Measurements from ENCODE around the gene CHD9NB. TPM values are rescaled to one million over a fixed set of nuclear protein-coding genes. Genes with fewer than 3 reads are reported as not detected.
A peak's percentile ranks its signal among the peaks of the same experiment; 100 is the strongest.
"Not testable (repeated sequence)": the region's sequence is repeated elsewhere in the genome, so short reads cannot be mapped to it uniquely, and the experiment has no call there.

CHD9NB gene
- total RNA-seq, 4 donors from 2014 or later, result 3.0 to 3.1 TPM; not detected in 2

GRCh38 chr16:53078765-53079485, 26.2 kb upstream of the CHD9NB start:
- Histone ChIP-seq H3K9me3 (no peaks in the 10 kb centered on the region), H3K4me1 (peaks cover 11 to 24% (median 18%) of the 10 kb centered on the region in 4 donors), H3K27me3 (no peaks in the 10 kb centered on the region), H3K27ac (peak overlapping the region in 1 of 4 donors; percentile 82), H3K36me3 (no peaks in the 10 kb centered on the region), H3K4me3 (no peak overlapping the region)
- intact Hi-C loops (cut with DNase I; ENCODE audit: low total_unique reads) (no loop called here), in situ Hi-C loops (cut with MboI; ENCODE audit: low pct_ligation_motif_present in 1 of 4, low pct_unique_long_range_greater_than_20kb in 1 of 4, low sequenced_read_pairs in 3 of 4) (no loop called here)
- no peak for DNase-seq
- TF ChIP-seq POLR2A (IDR thresholded peaks at IDR 0.05), result no peak
- TF ChIP-seq POLR2AphosphoS5 (IDR thresholded peaks at IDR 0.05), result no peak
- no peak for TF ChIP-seq CTCF (IDR thresholded peaks at IDR 0.05)
- no peak for TF ChIP-seq EP300 (IDR thresholded peaks at IDR 0.05; ENCODE audit: low read depth)
- WGBS, 2 donors (ENCODE audit: low coverage in 1 of 2), result 82 to 100% methylated on average over 1 to 6 of the region's 6 CpGs

GRCh38 chr16:53078247-53078646, 25.6 kb upstream of the CHD9NB start:
- intact Hi-C loops (cut with DNase I; ENCODE audit: low total_unique reads), result no loop called here
- no peaks in the 10 kb centered on the region for H3K36me3 ChIP-seq
- peaks cover 11 to 24% (median 16%) of the 10 kb centered on the region in 4 donors for H3K4me1 ChIP-seq
- TF ChIP-seq POLR2AphosphoS5 (IDR thresholded peaks at IDR 0.05) (no peak), POLR2A (IDR thresholded peaks at IDR 0.05) (no peak), CTCF (IDR thresholded peaks at IDR 0.05) (no peak), EP300 (IDR thresholded peaks at IDR 0.05; ENCODE audit: low read depth) (no peak)
- no peaks in the 10 kb centered on the region for H3K9me3 ChIP-seq
- in situ Hi-C loops (cut with MboI; ENCODE audit: low pct_ligation_motif_present in 1 of 4, low pct_unique_long_range_greater_than_20kb in 1 of 4, low sequenced_read_pairs in 3 of 4), result no loop called here
- 81 to 88% methylated on average over 2 of the region's 2 CpGs for WGBS, 2 donors (ENCODE audit: low coverage in 1 of 2)
- no peak overlapping the region for H3K4me3 ChIP-seq
- no peak overlapping the region for H3K27ac ChIP-seq
- DNase-seq, result no peak
- H3K27me3 ChIP-seq, result no peaks in the 10 kb centered on the region

- H3K4me3 ChIP-seq; DNase-seq; H3K27ac ChIP-seq; H3K36me3 ChIP-seq; H3K9me3 ChIP-seq; intact Hi-C loops (cut with DNase I; ENCODE audit: low total_unique reads); H3K27me3 ChIP-seq; in situ Hi-C loops (cut with MboI; ENCODE audit: low pct_ligation_motif_present in 1 of 4, low pct_unique_long_range_greater_than_20kb in 1 of 4, low sequenced_read_pairs in 3 of 4): not testable (repeated sequence)
- WGBS, 2 donors (ENCODE audit: low coverage in 1 of 2), result 86 to 92% methylated on average over 6 to 7 of the region's 7 CpGs
- peaks cover 7 to 26% (median 9%) of the 10 kb centered on the region in 4 donors for H3K4me1 ChIP-seq
Measured at GRCh38 chr16:53075461-53075860, 22.8 kb upstream of the CHD9NB start.

GRCh38 chr16:53074296-53074695, 21.6 kb upstream of the CHD9NB start:
- DNase-seq; H3K36me3 ChIP-seq; H3K4me3 ChIP-seq; H3K27me3 ChIP-seq; H3K9me3 ChIP-seq; intact Hi-C loops (cut with DNase I; ENCODE audit: low total_unique reads); H3K27ac ChIP-seq: not testable (repeated sequence)
- in situ Hi-C loops (cut with MboI; ENCODE audit: low pct_ligation_motif_present in 1 of 4, low pct_unique_long_range_greater_than_20kb in 1 of 4, low sequenced_read_pairs in 3 of 4), result loop anchor here in 2 of 4 donors (25.0 kb wide), 2 partner anchors 88 to 138 kb away; no protein-coding TSS in a partner anchor
- peaks cover 0 to 14% (median 4%) of the 10 kb centered on the region in 4 donors for H3K4me1 ChIP-seq
- 77 to 100% methylated on average over 1 to 3 of the region's 3 CpGs for WGBS, 2 donors (ENCODE audit: low coverage in 1 of 2)

GRCh38 chr16:53073022-53073421, 20.3 kb upstream of the CHD9NB start:
- Histone ChIP-seq H3K9me3 (no peaks in the 10 kb centered on the region), H3K4me3 (no peak overlapping the region), H3K36me3 (no peaks in the 10 kb centered on the region), H3K27ac (peak overlapping the region in 1 of 4 donors; percentile 54), H3K4me1 (peaks cover 0 to 13% (median 3%) of the 10 kb centered on the region in 4 donors), H3K27me3 (no peaks in the 10 kb centered on the region)
- no peak for DNase-seq
- in situ Hi-C loops (cut with MboI; ENCODE audit: low pct_ligation_motif_present in 1 of 4, low pct_unique_long_range_greater_than_20kb in 1 of 4, low sequenced_read_pairs in 3 of 4), result loop anchor here in 2 of 4 donors (25.0 kb wide), 2 partner anchors 89 to 139 kb away; no protein-coding TSS in a partner anchor
- 91% methylated on average over 6 of the region's 6 CpGs for WGBS, 2 donors (ENCODE audit: low coverage in 1 of 2)
- no peak for TF ChIP-seq POLR2A (IDR thresholded peaks at IDR 0.05)
- intact Hi-C loops (cut with DNase I; ENCODE audit: low total_unique reads), result no loop called here

All from transverse colon (tissue), 4 donors.